Measurements from ENCODE around the gene WASHC2C.
"Not testable (repeated sequence)": the region's sequence is repeated elsewhere in the genome, so short reads cannot be mapped to it uniquely, and the experiment has no call there.

Gene WASHC2C

DNA sequence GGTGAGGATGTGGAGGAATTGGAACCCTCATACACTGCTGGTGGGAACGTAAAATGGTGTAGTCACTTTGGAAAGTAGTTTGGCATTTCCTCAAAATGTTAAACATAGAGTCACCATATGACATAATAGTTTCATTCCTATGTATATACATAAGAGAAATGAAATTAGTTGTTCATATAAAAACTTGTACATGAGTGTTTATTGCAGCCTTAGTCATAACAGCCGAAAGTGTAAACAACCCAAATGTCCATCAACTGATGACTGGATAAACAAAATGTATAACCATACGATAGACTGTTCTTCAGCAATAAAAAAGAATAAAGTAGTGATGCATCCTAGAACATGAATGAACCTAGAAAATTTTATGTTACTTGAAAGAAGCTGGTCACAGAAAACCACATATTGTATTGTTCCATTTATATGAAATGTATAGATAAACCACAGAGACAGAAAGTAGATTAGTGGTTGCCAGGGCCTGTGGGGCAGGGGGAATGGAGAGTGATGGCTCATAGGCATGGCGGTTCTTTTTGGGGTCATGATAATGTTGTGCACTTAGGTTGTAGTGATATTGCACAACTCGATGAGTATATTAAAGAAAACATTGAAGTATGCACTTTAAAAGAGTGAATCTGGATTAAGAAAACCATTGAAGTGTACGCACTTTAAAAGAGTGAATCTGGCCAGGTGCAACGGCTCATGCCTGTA, 44.8 kb downstream of the WASHC2C start:
- DNase-seq = not testable (repeated sequence)

GRCh38 chr10:45786217-45786616, 59.2 kb downstream of the WASHC2C start:
- not testable (repeated sequence) for DNase-seq

GRCh38 chr10:45787212-45787741, 60.2 kb downstream of the WASHC2C start:
- not testable (repeated sequence) for DNase-seq

GRCh38 chr10:45789991-45790390, 62.9 kb downstream of the WASHC2C start:
- DNase-seq = not testable (repeated sequence)

- DNase-seq = not testable (repeated sequence)
These were observed 63.8 kb downstream of the WASHC2C start for GRCh38 chr10:45790694-45791426.

DNA sequence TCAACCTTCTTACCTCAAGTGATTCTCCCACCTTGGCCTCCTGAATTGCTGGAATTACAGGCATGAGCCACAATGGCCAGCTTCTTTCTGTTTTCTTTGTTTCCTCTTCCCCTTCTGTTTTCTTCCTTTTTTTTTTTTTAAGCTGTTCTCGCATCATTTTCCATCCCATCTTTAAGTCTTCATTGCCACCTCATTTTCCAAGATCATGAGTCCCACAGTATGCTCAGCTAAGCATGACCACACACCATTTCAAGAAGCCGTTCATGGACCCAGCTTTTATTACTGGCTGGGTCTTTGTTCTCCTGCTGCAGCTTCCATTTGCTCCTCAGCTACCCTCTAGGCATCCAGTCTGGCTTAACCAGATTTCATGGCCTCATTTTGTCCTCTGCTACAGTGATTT, 67.7 kb downstream of the WASHC2C start:
- not testable (repeated sequence) for DNase-seq

GRCh38 chr10:45803060-45804010, 76.3 kb downstream of the WASHC2C start:
- DNase-seq = not testable (repeated sequence)

DNA sequence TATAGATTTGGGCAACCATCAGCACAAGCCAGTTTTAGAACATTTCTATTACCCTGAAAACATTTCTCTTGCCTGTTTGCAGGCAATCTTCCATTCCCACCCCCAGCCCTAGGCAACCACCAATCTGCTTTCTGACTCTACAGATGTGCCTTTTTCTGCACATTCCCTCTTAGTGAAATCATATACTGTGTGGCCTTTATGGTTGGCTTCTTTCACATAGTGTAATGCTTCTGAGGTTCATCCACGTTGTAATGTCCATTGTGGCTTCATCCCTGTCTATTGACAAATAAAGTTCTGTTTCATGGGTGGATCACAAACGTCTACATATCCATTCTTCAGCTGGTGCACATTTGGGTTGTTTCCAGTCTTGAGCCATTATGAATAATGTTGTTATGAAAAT, 77.9 kb downstream of the WASHC2C start:
- not testable (repeated sequence) for DNase-seq

DNA sequence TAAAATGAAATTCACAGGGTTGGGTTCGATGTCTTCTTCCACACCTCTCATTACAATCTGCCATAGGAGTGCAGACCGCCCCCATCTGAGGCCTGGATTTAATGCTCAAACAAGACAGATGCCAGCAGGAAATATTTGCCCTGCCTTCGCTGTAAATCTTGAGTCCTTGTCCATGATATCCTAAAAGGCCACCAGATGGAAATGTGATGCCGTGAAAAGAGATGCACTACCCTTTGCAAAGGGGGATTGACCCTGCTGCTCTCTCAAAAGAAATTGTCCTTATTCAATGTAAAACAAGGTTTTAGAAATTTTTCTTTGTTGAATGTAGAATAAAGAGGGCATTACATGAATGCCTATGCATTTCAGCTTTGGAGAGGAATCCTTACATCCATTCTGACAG, 82.8 kb downstream of the WASHC2C start:
- DNase-seq = no peak

DNA sequence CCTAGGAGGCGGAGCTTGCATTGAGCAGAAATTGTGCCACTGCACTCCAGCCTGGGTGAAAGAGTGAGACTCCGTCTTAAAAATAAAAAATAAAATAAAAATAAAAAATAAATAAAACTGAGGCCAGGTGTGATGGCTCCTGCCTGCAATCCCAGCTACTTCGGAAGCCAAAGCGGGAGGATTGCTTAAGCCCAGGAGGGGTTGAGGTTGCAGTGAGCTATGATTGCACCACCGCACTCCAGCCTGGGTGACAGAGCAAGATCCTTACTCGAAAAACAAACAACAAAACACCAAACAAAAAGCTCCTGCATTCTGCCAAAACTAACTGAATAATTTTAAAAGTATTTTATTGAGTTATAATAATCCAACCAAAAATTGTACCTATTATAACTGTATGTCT, 84.0 kb downstream of the WASHC2C start:
- no peak for DNase-seq

GRCh38 chr10:45812959-45813358, 85.9 kb downstream of the WASHC2C start:
- DNase-seq = not testable (repeated sequence)

DNA sequence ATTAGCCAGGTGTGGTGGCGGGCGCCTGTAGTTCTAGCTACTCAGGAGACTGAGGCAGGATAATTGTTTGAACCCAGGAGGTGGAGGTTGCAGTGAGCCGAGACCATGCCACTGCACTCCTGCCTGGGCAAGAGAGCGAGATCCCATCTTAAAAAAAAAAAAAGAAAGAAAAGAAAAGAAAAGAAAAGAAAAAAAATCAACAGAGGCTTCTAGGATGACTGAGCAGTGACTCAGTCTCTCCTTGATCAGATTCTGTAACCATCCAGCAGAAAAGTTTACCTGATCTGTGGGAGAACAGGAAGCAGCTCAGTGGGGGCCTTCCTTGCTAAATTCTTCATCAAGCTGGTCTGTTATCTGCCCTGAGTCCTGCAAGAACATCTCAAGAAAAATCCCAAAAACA, 87.1 kb downstream of the WASHC2C start:
- DNase-seq = not testable (repeated sequence)

- no peak for DNase-seq
These were observed 90.2 kb downstream of the WASHC2C start for GRCh38 chr10:45817130-45817859.

DNA sequence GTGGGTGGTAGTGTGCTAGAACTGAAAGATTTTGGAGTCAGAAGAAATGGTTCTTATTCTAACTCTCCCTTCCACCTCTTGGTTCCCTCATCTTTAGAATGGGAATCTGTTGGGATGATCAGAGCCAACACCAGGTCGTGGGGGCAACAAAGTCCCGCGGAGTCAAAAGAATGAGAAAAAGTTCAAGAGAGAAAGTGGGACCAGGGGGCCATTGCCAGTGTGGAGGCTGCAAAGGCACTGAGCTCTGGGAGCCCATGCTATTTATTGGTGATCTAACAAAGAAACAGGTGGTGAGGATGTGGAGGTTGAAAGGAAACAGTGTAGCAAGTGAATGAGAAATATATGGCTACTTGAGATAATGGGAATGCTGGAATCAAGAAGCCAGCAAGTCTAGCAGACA, 90.8 kb downstream of the WASHC2C start:
- no peak for DNase-seq

GRCh38 chr10:45819552-45819951, 92.5 kb downstream of the WASHC2C start:
- DNase-seq = no peak

DNA sequence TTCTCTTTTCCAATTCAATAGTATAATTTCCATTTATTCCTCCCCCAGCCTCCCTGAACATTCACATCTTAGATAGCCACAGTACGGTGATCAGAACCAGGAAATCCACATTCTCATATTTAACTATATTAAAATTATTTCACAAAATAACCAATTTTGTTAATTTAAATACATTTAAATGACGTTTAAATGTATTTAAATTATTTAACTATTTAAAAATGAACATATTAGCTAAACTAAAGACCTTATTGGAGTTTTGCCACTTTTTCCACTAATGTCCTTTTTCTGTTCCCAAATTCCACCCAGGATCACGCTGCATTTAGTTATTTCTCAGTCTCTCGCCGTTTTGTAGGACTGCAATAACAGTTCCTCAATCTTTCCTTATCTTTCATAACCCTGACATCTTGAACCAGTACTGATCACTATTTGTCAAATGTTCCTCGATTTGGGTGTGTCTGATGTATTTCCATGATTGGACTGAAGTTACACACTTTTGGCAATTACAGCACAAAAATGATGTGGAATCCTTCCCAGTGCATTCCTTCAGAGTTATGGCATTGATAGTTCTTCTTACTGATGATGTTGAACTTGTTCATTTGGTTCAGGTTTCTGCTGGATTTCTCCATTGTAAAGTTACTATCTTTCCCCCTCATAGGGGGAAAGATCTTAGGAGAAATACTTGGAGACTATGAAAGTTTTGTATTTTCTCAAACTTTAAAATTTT, 93.2 kb downstream of the WASHC2C start:
- not testable (repeated sequence) for DNase-seq

DNA sequence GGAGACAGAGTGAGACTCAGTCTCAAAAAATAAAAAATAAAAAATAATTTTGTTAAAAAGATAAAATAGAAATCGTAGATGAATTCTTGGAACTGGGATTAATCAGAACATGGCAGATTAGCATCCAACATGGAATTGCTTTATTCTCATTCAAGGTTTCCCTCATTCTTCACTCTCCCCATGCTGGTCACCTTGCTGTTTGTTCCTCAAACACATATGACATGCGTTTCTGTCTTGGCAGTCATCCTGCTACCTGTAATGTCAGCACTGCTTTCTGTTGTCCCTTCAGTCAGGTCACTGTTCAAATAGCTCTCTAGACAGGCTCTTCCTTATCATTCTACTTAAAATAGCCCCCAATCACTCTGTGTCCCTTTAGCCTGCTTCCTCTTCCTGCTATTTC, 95.9 kb downstream of the WASHC2C start:
- DNase-seq = not testable (repeated sequence)

Measured in activated gamma-delta T cell treated with Interleukin-2 at 50 U/mL for 16 hours (primary cell).